OCI-LY1 (cell line): Measurements from ENCODE around the gene GRB14.

Source experiments
- H2AFZ ChIP-seq: fragments of 200-600 bp; sonication (generic), shearing (Covaris generic); 2 replicates; pipeline ENCODE4 v1.6.0; 2014; ENCODE audit warnings: antibody characterized with exemption, mild to moderate bottlenecking, low read length
- H3F3A ChIP-seq: fragments of 200-600 bp; sonication (generic), shearing (Covaris generic); 2 replicates; pipeline ENCODE4 v1.6.0; 2014; ENCODE audit warnings: mild to moderate bottlenecking, antibody characterized with exemption, low read length, moderate library complexity; ENCODE audit not compliant: insufficient read depth
- H3K27ac ChIP-seq: fragments of 200-600 bp; sonication (generic); 2 replicates; pipeline ENCODE4 v1.5.1; 2014; ENCODE audit warnings: low read length, mixed run types, mild to moderate bottlenecking, low read depth; ENCODE audit not compliant: poor library complexity, severe bottlenecking
- H3K27me3 ChIP-seq: fragments of 200-600 bp; sonication (generic); 2 replicates; pipeline ENCODE4 v1.6.0; 2014; ENCODE audit warnings: antibody characterized with exemption, mild to moderate bottlenecking, low read length, moderate library complexity; ENCODE audit not compliant: insufficient read depth
- H3K36me3 ChIP-seq: fragments of 200-600 bp; sonication (generic); 2 replicates; pipeline ENCODE4 v1.6.1; 2014; ENCODE audit warnings: mild to moderate bottlenecking, antibody characterized with exemption, low read length, moderate library complexity, mixed read lengths; ENCODE audit not compliant: insufficient read depth
- H3K4me1 ChIP-seq: fragments of 200-600 bp; sonication (generic); 2 replicates; pipeline ENCODE4 v1.5.1; 2014; ENCODE audit warnings: mild to moderate bottlenecking, low read length, moderate library complexity; ENCODE audit not compliant: insufficient read depth, severe bottlenecking
- H3K4me2 ChIP-seq: fragments of 200-600 bp; sonication (generic), shearing (Covaris generic); 2 replicates; pipeline ENCODE4 v1.6.1; 2014; ENCODE audit warnings: low read length
- H3K4me3 ChIP-seq: fragments of 200-600 bp; sonication (generic); 2 replicates; pipeline ENCODE4 v1.5.1; 2014; ENCODE audit warnings: low read length, low read depth, mild to moderate bottlenecking, mixed read lengths; ENCODE audit not compliant: poor library complexity, severe bottlenecking
- H3K79me2 ChIP-seq: fragments of 200-600 bp; shearing (Covaris generic); 2 replicates; pipeline ENCODE4 v1.6.1; 2016; ENCODE audit warnings: mixed run types, low read length, mixed read lengths; ENCODE audit not compliant: insufficient read depth
- H3K9ac ChIP-seq: fragments of 200-600 bp; sonication (generic), shearing (Covaris generic); 2 replicates; pipeline ENCODE4 v1.6.1; 2014; ENCODE audit warnings: mild to moderate bottlenecking, low read length, mixed read lengths
- H3K9me2 ChIP-seq: fragments of 200-600 bp; sonication (generic), shearing (Covaris generic); 2 replicates; pipeline ENCODE4 v1.6.1; 2014; ENCODE audit warnings: low read depth, mild to moderate bottlenecking, low read length, mixed read lengths
- H3K9me3 ChIP-seq: fragments of 200-600 bp; shearing (Covaris generic); 2 replicates; pipeline ENCODE4 v1.6.1; 2014; ENCODE audit warnings: low read length, mixed read lengths
- H4K20me1 ChIP-seq: fragments of 200-600 bp; sonication (generic), shearing (Covaris generic); 2 replicates; pipeline ENCODE4 v1.6.0; 2016; ENCODE audit warnings: mild to moderate bottlenecking, low read length; ENCODE audit not compliant: insufficient read depth
- EZH2 ChIP-seq: fragments of 200-600 bp; sonication (generic), shearing (Covaris generic); IDR thresholded peaks from 2 replicates; pipeline ENCODE4 v1.8.0; 2017; ENCODE audit warnings: borderline replicate concordance, mixed run types, mild to moderate bottlenecking, antibody characterized with exemption, low read length, moderate library complexity, mixed read lengths
- TF ChIP-seq, protein P1 (sequence below): fragments of 200-600 bp; sonication (generic), shearing (Covaris generic); IDR thresholded peaks from 2 replicates; pipeline ENCODE4 v1.5.1; 2017; ENCODE audit warnings: mild to moderate bottlenecking, antibody characterized with exemption, low read length, moderate library complexity, mixed read lengths

Gene GRB14

GRCh38 chr2:164664070-164664469 is 42.8 kb upstream of the GRB14 start:
- no peaks in the 10 kb centered on the region for H3K4me1 ChIP-seq
- no peaks in the 10 kb centered on the region for H3K36me3 ChIP-seq
- H3F3A ChIP-seq, result no peaks in the 10 kb centered on the region
- no peaks in the 10 kb centered on the region for H3K27me3 ChIP-seq
- no peaks in the 10 kb centered on the region for H3K9me3 ChIP-seq
- no peaks in the 10 kb centered on the region for H3K79me2 ChIP-seq
- TF ChIP-seq, protein P1, sequence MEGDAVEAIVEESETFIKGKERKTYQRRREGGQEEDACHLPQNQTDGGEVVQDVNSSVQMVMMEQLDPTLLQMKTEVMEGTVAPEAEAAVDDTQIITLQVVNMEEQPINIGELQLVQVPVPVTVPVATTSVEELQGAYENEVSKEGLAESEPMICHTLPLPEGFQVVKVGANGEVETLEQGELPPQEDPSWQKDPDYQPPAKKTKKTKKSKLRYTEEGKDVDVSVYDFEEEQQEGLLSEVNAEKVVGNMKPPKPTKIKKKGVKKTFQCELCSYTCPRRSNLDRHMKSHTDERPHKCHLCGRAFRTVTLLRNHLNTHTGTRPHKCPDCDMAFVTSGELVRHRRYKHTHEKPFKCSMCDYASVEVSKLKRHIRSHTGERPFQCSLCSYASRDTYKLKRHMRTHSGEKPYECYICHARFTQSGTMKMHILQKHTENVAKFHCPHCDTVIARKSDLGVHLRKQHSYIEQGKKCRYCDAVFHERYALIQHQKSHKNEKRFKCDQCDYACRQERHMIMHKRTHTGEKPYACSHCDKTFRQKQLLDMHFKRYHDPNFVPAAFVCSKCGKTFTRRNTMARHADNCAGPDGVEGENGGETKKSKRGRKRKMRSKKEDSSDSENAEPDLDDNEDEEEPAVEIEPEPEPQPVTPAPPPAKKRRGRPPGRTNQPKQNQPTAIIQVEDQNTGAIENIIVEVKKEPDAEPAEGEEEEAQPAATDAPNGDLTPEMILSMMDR, result no peak
- no peak for TF ChIP-seq EZH2
- H3K9me2 ChIP-seq, result no peaks in the 10 kb centered on the region
- H2AFZ ChIP-seq, result no peak overlapping the region
- no peak overlapping the region for H3K4me2 ChIP-seq
- H3K4me3 ChIP-seq, result no peak overlapping the region
- H4K20me1 ChIP-seq, result no peaks in the 10 kb centered on the region
- no peak overlapping the region for H3K9ac ChIP-seq
- H3K27ac ChIP-seq, result no peak overlapping the region

DNA sequence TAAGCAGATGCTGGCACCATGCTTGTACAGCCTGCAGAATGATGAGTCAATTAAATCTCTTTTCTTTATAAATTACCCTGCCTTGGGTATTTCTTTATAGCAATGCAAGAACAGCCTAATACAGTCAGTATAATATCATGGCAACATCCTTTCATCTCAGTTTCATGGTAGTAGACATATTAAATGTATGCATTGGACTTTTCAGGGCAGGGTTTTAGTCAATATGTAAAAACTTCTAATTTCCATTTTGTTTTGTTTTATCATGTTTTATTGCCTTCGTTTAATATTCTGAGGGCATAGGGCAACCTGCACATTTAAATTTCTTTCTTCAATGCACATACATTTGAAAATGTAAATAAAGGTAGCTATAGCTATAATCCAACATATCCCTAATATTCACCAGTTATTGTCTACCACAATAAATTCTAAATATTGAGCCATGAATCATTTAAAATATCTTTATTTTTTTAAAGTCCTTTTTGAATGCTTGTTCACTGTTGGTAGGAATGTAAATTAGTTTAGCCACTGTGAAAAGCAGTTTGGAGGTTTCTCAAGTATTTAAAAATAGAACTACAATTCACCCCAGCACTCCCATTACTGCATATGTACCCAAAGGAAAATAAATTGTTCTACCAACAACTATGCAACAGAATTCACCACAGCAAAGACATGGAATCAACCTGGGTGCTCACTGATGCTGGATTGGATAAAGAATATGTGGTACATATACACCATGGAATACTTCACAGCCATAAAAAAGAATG is 41.8 kb upstream of the GRB14 start:
- H3K79me2 ChIP-seq, result no peaks in the 10 kb centered on the region
- H3K36me3 ChIP-seq, result no peaks in the 10 kb centered on the region
- no peaks in the 10 kb centered on the region for H4K20me1 ChIP-seq
- no peak overlapping the region for H3K9ac ChIP-seq
- H3K27me3 ChIP-seq, result no peaks in the 10 kb centered on the region
- H3K4me2 ChIP-seq, result no peak overlapping the region
- H3K9me2 ChIP-seq, result no peaks in the 10 kb centered on the region
- TF ChIP-seq EZH2, result no peak
- TF ChIP-seq, protein P1, result no peak
- H3K4me3 ChIP-seq, result no peak overlapping the region
- no peaks in the 10 kb centered on the region for H3F3A ChIP-seq
- H2AFZ ChIP-seq, result no peak overlapping the region
- H3K27ac ChIP-seq, result no peak overlapping the region
- H3K9me3 ChIP-seq, result no peaks in the 10 kb centered on the region
- no peaks in the 10 kb centered on the region for H3K4me1 ChIP-seq

- no peak for TF ChIP-seq EZH2
- TF ChIP-seq, protein P1, result no peak
- Histone ChIP-seq H3K27ac (no peak overlapping the region), H3K9me3 (no peaks in the 10 kb centered on the region), H3K9ac (no peak overlapping the region), H3K79me2 (no peaks in the 10 kb centered on the region), H2AFZ (no peak overlapping the region), H3K4me1 (no peaks in the 10 kb centered on the region), H4K20me1 (no peaks in the 10 kb centered on the region), H3K4me3 (no peak overlapping the region), H3K9me2 (no peaks in the 10 kb centered on the region), H3K36me3 (no peaks in the 10 kb centered on the region), H3F3A (no peaks in the 10 kb centered on the region), H3K4me2 (no peak overlapping the region), H3K27me3 (no peaks in the 10 kb centered on the region)
These were observed 40.8 kb upstream of the GRB14 start for GRCh38 chr2:164662066-164662465.
